GM19193 (cell line): ENCODE measurements around the gene MLKL.

ENCODE experiments used
- POLR2A ChIP-seq: IDR thresholded peaks from 4 replicates; pipeline ENCODE4 v1.6.1; 2011; ENCODE audit not compliant: insufficient read depth, insufficient read length; ENCODE audit errors: extremely low read depth

Gene MLKL

DNA sequence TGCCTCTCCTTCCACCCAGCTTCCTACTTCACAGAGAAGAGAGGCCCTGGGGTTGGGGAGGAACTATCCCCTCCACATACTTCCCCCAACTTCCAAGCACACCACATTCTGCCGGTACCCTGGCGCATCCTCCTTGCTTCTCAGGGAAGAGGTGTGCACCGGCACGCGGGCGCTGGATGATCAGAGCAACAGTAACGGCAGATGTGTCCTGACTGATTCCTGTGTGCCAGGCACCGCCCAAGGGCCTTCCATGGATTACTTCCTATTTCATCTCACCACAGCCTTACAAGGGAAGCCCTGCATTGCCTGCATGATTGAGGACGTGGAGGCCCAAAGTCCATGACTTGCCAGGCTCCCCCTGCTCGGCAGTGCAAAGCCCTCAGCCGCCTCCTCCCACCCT is 21.1 kb upstream of the MLKL start:
- no peak for TF ChIP-seq POLR2A

DNA sequence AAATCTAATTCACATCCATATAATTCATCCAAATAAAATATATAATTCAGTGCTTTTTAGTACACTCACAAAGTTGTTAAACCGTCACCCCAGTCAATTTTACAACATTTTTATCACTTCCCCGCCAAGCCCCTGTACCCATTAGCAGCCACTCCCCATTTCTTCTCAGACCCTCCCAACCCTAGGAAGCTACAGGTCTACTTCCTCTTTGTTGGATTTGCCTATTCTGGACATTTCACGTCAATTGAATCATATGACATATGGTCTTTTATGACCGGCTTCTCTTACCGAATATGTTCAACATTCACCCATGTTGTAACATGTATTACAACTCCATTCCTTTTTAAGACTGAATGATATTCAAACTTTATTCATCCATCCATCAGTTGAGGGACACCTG is 19.9 kb upstream of the MLKL start:
- no peak for TF ChIP-seq POLR2A

DNA sequence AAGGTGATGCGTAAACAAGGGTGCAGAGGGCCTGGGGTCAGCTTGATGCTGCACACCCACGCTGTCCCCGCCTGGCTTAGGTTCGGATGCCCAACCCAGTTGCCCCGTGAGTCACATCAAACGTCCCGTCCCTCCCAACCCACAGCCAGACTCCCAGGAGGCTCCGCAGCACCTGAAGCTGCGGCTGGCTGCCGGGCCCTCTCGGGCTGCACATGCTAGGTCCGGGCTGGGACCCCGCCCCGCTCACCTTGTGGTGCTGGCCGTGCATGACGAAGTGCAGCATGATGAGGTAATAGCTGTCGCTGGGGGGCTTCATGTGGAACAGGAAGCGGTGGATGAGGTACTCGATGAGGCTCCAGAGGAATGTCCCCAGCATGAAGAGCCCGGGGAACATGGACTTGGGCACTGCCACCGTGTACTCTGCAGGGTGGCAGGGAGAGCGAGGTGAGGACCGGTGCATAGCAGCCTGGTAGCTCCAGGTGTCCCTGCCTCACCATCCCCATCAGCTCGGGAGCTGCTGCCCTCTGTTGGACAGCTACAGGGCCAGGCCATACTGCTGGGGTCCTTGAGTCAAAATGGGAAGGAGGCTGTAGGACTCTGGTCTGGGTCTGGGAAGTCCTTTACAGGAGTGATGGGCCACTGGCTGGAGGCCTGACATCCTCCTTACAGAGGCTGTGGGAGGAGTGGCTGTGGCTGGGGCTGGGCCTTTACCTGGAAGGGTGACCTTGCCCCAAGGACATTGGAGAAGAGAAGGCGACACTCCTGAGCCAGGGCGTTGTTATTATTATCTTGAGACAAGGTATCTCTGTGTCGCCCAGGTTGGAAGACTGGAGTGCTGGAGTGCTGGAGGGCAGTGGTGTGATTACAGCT is 18.3 kb upstream of the MLKL start:
- TF ChIP-seq POLR2A, result no peak

GRCh38 chr16:74718140-74718539 is 17.5 kb upstream of the MLKL start:
- TF ChIP-seq POLR2A, result no peak

DNA sequence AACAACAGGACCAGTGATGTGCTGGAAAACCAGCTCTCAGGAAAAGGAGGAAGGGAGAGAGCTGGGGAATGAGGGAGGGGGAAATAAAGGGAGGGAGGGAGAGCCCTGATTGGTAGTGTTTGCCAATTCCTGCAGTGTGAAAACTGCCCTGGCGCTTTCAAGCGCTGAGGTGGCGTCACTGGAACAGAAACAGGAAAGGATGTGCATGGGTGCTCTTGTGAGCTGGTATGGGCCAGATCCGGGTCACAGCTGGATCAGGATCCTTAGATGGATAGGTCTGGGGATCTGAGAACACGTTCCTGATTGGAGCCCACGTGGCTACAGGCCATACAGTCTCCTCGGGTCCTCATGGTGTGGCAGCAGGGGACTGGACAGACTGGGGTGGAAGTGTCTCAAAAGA is 16.7 kb upstream of the MLKL start:
- TF ChIP-seq POLR2A, result no peak

DNA sequence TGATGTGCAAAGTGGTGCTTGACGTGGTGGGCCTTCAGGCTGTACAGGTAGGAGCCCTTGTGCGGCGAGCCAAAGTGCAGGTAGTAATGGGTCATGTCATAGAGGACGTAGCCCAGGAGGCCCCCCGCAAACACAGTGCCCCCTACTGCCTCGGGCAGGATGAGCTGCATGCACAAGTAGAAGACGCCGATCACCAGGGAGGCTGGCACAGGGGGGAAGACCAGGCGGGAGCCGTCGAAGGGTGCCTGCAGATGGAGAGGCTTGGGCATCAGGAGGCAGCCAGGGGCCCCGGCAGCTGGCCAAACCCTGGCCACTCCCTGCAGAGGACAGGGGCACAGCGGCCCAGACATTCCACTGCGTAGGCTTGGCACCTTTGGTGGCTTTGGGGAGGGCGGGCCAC is 15.7 kb upstream of the MLKL start:
- TF ChIP-seq POLR2A, result no peak

GRCh38 chr16:74713876-74714275 is 13.2 kb upstream of the MLKL start:
- TF ChIP-seq POLR2A, result no peak

- no peak for TF ChIP-seq POLR2A
These were observed 12.7 kb upstream of the MLKL start for GRCh38 chr16:74713325-74713724.

DNA sequence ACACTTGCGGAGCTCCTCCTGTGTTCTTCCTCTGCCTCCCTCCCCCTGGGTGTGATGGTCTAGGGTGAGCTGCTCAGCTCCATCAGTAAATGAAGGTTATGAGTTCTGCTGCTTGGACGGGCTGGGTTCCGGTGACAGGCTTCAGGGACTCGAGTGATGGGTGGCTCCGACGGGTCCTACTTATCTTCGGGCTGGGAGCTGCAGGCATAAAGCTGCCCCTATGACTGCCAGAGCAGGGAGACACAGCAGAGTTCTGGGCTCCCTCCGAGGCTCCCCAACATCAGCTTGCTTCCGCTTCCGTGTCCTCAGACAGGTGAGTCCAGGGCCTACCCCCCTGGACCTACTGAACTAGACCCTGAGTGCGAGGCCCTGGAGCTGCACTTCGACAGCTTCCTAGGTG is 11.3 kb upstream of the MLKL start:
- TF ChIP-seq POLR2A, result no peak

- TF ChIP-seq POLR2A, result no peak
These were observed 9.7 kb upstream of the MLKL start for GRCh38 chr16:74710401-74710800.

GRCh38 chr16:74709441-74709877 is 8.8 kb upstream of the MLKL start:
- no peak for TF ChIP-seq POLR2A

GRCh38 chr16:74700116-74700437 is 585 bp downstream of the MLKL start:
- no peak for TF ChIP-seq POLR2A

GRCh38 chr16:74699666-74700065 is 996 bp downstream of the MLKL start:
- TF ChIP-seq POLR2A, result no peak

- TF ChIP-seq POLR2A, result no peak
These were observed 2.4 kb downstream of the MLKL start for GRCh38 chr16:74698222-74698621.

DNA sequence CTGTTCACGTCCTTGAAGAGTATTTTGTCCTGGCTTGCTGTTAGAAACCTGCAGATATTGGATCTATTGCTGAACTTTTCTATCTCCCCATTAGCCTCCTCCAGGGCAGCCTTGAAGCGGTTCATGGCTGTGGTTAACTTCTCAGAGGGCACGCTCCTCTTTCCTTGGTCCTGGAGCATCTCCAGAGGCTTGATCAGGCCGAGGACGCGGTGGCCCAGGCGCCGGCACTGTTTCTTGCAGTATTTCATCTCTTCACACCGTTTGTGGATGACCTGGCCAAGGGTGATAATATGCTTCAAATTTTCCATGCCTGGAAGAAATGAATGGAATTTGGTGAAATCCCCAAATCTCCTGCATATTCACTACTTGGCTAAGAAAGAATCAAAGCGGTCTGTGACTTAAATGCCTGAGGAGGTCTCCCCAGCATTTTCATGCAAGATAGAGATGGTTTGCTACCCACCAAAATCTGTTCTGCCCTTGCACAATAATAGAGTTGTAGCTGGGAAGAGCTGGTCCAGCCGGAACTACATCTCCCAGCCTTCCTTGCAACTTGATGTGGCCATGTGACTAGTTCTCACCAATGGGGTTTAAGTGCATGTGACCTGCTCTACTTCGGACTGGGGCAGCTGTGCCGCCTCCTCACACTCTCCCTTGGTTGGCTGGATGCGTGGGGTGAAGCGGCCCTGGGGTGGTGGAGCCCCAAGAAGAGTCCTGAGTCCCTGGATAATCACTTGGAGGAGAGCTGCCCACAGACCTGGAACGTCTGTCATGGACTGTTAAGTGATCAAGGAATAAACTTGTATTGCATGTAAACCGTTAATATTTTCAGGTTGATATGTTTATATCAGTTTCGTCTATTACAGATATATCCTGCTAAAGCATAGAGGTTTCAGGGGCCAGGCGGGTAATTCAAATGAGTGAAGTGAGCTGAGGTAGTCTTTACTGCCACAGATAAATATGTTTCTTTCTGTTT is 4.9 kb downstream of the MLKL start:
- peak; percentile 41 for TF ChIP-seq POLR2A

- no peak for TF ChIP-seq POLR2A
These were observed 9.4 kb downstream of the MLKL start for GRCh38 chr16:74691093-74691855.

- no peak for TF ChIP-seq POLR2A
These were observed 18.1 kb downstream of the MLKL start for GRCh38 chr16:74682556-74682955.
